HepG2 (cell line): ENCODE data around the gene CECR2. TPM values are rescaled to one million over a fixed set of nuclear protein-coding genes. Genes with fewer than 3 reads are reported as not detected.

ENCODE experiments used
- ATAC-seq: fragments of 200-7000 bp; cut with Tn5 transposase; 3 replicates; pipeline ENCODE4 v1.9.1; 2020; ENCODE audit warnings: mild to moderate bottlenecking, moderate library complexity
- BruUV-seq: library from RNA; stranded (reverse); fragments of 400-500 nt; replicated peaks from 2 replicates; lab custom pipeline; 2021; lab: Mats Ljungman, UMichigan
- CTCF ChIA-PET: fragments of 300-600 bp; formaldehyde crosslinking; extraction: SDS; loops from one replicate; lab custom pipeline; 2021; ENCODE audit warnings: low total read pairs, inconsistent platforms, low intra/inter-chr PET ratio; lab: Yijun Ruan, JAX
- POLR2A ChIA-PET: fragments of 350-600 bp; sonication (Branson Sonifier 250); formaldehyde crosslinking; loops from one replicate; lab custom pipeline; 2020; ENCODE audit warnings: antibody characterized with exemption, inconsistent platforms; lab: Yijun Ruan, JAX
- DNase-seq: peaks from one replicate; pipeline ENCODE4 v3.0.0-alpha.2; 2015; ENCODE audit warnings: low spot score
- FAIRE-seq: peaks from 3 replicates; lab custom pipeline; 2011; peaks lifted over from hg19 to GRCh38; lab: Jason Lieb, UNC
- H2AFZ ChIP-seq: one replicate; pipeline ENCODE4 v1.6.1; 2011; ENCODE audit warnings: low read length, inconsistent platforms
- H3K27ac ChIP-seq: fragments of 300-600 bp; 3 replicates; pipeline ENCODE4 v1.8.0; 2011; ENCODE audit warnings: mixed run types, mild to moderate bottlenecking, mixed read lengths, low read length, inconsistent platforms; ENCODE audit not compliant: insufficient read depth; ENCODE audit errors: extremely low read length
- H3K27me3 ChIP-seq, 2 experiments: fragments of 200-600 bp in 1 of 2; 2 replicates in 1 of 2; 3 replicates in 1 of 2; pipeline versions ENCODE4 v1.6.0 to v1.8.0; 2011; ENCODE audit warnings: low read length in 2 of 2, mild to moderate bottlenecking in 2 of 2, moderate library complexity in 2 of 2, inconsistent platforms in 1 of 2; ENCODE audit not compliant: insufficient read depth in 2 of 2, control insufficient read depth in 1 of 2
- H3K36me3 ChIP-seq, 2 experiments: fragments of 200-600 bp in 1 of 2; replicated peaks in 1 of 2; 2 replicates in 1 of 2; 3 replicates in 1 of 2; pipeline versions ENCODE4 v1.5.1 to v1.8.0; 2011; ENCODE audit warnings: low read length in 2 of 2, inconsistent platforms in 1 of 2; ENCODE audit not compliant: insufficient read depth in 2 of 2, control insufficient read depth in 1 of 2
- H3K4me1 ChIP-seq: 2 replicates; pipeline ENCODE4 v1.5.1; 2012; ENCODE audit warnings: low read length, inconsistent platforms; ENCODE audit not compliant: insufficient read depth
- H3K4me2 ChIP-seq: 2 replicates; pipeline ENCODE4 v1.6.0; 2011; ENCODE audit warnings: low read depth, low read length, inconsistent platforms
- H3K4me3 ChIP-seq, 3 experiments: fragments of 200-600 bp in 1 of 3; sonication (generic), shearing (Covaris generic) in 1 of 3; replicated peaks in 1 of 3; 2 replicates each; pipeline ENCODE4 v1.5.1; 2011 to 2016; ENCODE audit warnings: low read length in 3 of 3, inconsistent platforms in 2 of 3, low read depth in 2 of 3, mild to moderate bottlenecking in 2 of 3, control low read depth in 1 of 3, mixed read lengths in 1 of 3; ENCODE audit not compliant: insufficient read depth in 1 of 3
- H3K79me2 ChIP-seq: one replicate; pipeline ENCODE4 v1.6.1; 2011; ENCODE audit warnings: low read length, inconsistent platforms; ENCODE audit not compliant: insufficient read depth
- H3K9ac ChIP-seq: 2 replicates; pipeline ENCODE4 v1.6.0; 2011; ENCODE audit warnings: mild to moderate bottlenecking, low read depth, low read length, inconsistent platforms; ENCODE audit not compliant: insufficient read depth
- H3K9me3 ChIP-seq: 2 replicates; pipeline ENCODE4 v1.5.1; 2012; ENCODE audit warnings: mild to moderate bottlenecking, low read length
- H4K20me1 ChIP-seq: 2 replicates; pipeline ENCODE4 v1.6.0; 2011; ENCODE audit warnings: inconsistent platforms, mild to moderate bottlenecking, low read length, moderate library complexity; ENCODE audit not compliant: insufficient read depth
- DRAP1 ChIP-seq: IDR thresholded peaks from 2 replicates; pipeline ENCODE4 v1.6.1; 2016; ENCODE audit warnings: missing genetic modification reagents, missing compliant biosample characterization
- E2F5 ChIP-seq: sonication (generic); formaldehyde crosslinking; conservative IDR thresholded peaks from 2 replicates; pipeline ENCODE4 v1.4.0; 2020; ENCODE audit warnings: missing genetic modification reagents
- FIP1L1 ChIP-seq: fragments of 200-400 bp; formaldehyde crosslinking; IDR thresholded peaks from 2 replicates; pipeline ENCODE4 v1.6.1; 2018; ENCODE audit warnings: low read depth, mild to moderate bottlenecking, low read length, moderate library complexity, borderline replicate concordance; ENCODE audit not compliant: insufficient read depth
- GLI4 ChIP-seq: sonication (generic); formaldehyde crosslinking; IDR thresholded peaks from 2 replicates; pipeline ENCODE4 v1.5.1; 2020; ENCODE audit warnings: missing genetic modification reagents, mild to moderate bottlenecking, moderate library complexity, borderline replicate concordance
- MAZ ChIP-seq, 2 experiments: sonication (generic) in 1 of 2; formaldehyde crosslinking in 1 of 2; IDR thresholded peaks; 2 replicates each; pipeline versions ENCODE4 v1.5.0 to v1.6.1; 2012 to 2020; ENCODE audit warnings: low read depth in 2 of 2, mild to moderate bottlenecking in 2 of 2, borderline replicate concordance in 1 of 2, improper control_type of control experiment in 1 of 2, low read length in 1 of 2, missing genetic modification reagents in 1 of 2, moderate library complexity in 1 of 2
- MTA3 ChIP-seq: sonication (generic); formaldehyde crosslinking; IDR thresholded peaks from 2 replicates; pipeline ENCODE4 v1.4.0; 2020; ENCODE audit warnings: missing genetic modification reagents
- NFRKB ChIP-seq: fragments of 450-650 bp; IDR thresholded peaks from 2 replicates; pipeline ENCODE4 v1.6.1; 2017
- ZFP62 ChIP-seq: sonication (generic); formaldehyde crosslinking; IDR thresholded peaks from 2 replicates; pipeline ENCODE4 v1.4.0; 2020; ENCODE audit warnings: missing genetic modification reagents
- ZNF569 ChIP-seq: sonication (generic); formaldehyde crosslinking; IDR thresholded peaks from 2 replicates; pipeline ENCODE4 v1.5.0; 2020; ENCODE audit warnings: mild to moderate bottlenecking, missing genetic modification reagents, moderate library complexity, borderline replicate concordance
- ZNF768 ChIP-seq: sonication (generic); formaldehyde crosslinking; IDR thresholded peaks from 2 replicates; pipeline ENCODE4 v1.4.0; 2020; ENCODE audit warnings: missing genetic modification reagents
- WGBS: methylation state at CpG from one replicate; pipeline ENCODE4 v1.1.6; 2017; ENCODE audit warnings: low lambda C conversion rate; 5-methylcytosine and 5-hydroxymethylcytosine counted together
- in situ Hi-C: cut with HindIII; loops from 2 replicates; pipeline ENCODE4 v1.10.0; 2017; ENCODE audit warnings: low pct_unique_long_range_greater_than_20kb; ENCODE audit not compliant: extremely low pct_ligation_motif_present
- intact Hi-C: fragments of 100-400 bp; cut with micrococcal nuclease; formaldehyde crosslinking; loops from one replicate; pipeline ENCODE4 v1.10.0; 2022; ENCODE audit not compliant: unreplicated experiment
- polyA plus RNA-seq, 8 experiments: library from polyadenylated mRNA; depleted of rRNA in 3 of 8; stranded (reverse) in 7 of 8; unstranded in 1 of 8; fragments of >200 nt; fragmentation: Illumina TruSeq in 4 of 8; extraction: Trizol in 4 of 8; gene quantifications; 2 replicates each; pipeline versions ENCODE4 v1.2.1 to v1.2.3, GENCODE V29; 2011 to 2016; ENCODE audit warnings: low read depth in 4 of 8, missing spikeins in 1 of 8, mixed read lengths in 1 of 8; ENCODE audit not compliant: insufficient read depth in 1 of 8
- total RNA-seq, 5 experiments: library from RNA; depleted of rRNA; stranded (reverse); fragments of >200 nt; fragmentation: Illumina TruSeq; extraction: Trizol; gene quantifications; 2 replicates each; pipeline ENCODE4 v1.2.3, GENCODE V29; 2016; ENCODE audit warnings: low read depth in 1 of 5

Gene CECR2
- total and polyA plus RNA-seq, 2 of the 13 experiments (the other 11 are each of a cell fraction or from before 2014, with no cell fraction given) = not detected

DNA sequence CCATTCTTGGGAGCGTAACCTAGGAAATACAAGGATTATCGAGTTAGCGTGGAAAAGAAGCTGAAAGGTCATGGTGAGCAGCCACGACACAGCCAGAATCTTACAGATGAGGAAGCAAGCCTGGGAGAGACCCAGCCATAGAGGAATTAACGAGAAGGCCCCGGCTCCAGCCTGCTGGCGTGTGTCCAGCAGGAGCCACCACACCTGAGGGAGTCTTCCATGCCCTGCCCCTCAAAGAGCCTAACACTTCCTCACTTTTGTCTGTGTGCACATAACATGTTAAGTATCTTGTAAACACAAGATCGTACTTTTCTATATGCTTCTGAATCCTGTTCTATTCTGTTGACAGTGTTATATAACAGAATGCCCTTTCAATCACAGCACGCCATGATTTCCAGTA lies 18.1 kb downstream of the CECR2 start:
- CTCF ChIA-PET = no interaction called here
- H3K9ac ChIP-seq = no peak overlapping the region
- H3K9me3 ChIP-seq = no peaks in the 10 kb centered on the region
- FAIRE-seq (no peak), ATAC-seq (no peak), DNase-seq (no peak)
- no peak overlapping the region for H3K4me2 ChIP-seq
- peaks cover 0 to 39% of the 10 kb centered on the region in 2 experiments; a peak in 3 of 5 replicates for H3K27me3 ChIP-seq
- no TSS peak for BruUV-seq
- H3K4me3 ChIP-seq = no peak overlapping the region
- no peaks in the 10 kb centered on the region for H4K20me1 ChIP-seq
- H3K27ac ChIP-seq = no peak overlapping the region
- 36% methylated on average over 6 of the region's 9 CpGs for WGBS
- TF ChIP-seq DRAP1 (CRISPR knock-in tag) (no peak), MAZ (IDR thresholded peaks at IDR 0.05; ENCODE audit: borderline replicate concordance, low read depth, low read length) (no peak), MAZ (CRISPR knock-in tag; IDR thresholded peaks at IDR 0.05; ENCODE audit: low read depth) (no peak), ZFP62 (CRISPR knock-in tag) (no peak), E2F5 (CRISPR knock-in tag) (no peak)
- in situ Hi-C loops (no loop called here), intact Hi-C loops (no loop called here)
- no peaks in the 10 kb centered on the region for H3K4me1 ChIP-seq
- H3K36me3 ChIP-seq = no peaks in the 10 kb centered on the region
- no peaks in the 10 kb centered on the region for H3K79me2 ChIP-seq
- POLR2A ChIA-PET = no interaction called here
- no peak overlapping the region for H2AFZ ChIP-seq

GRCh38 chr22:17388235-17388634 lies 19.0 kb downstream of the CECR2 start:
- CTCF ChIA-PET = no interaction called here
- H3K27ac ChIP-seq = no peak overlapping the region
- no peak for TF ChIP-seq NFRKB
- no peak for TF ChIP-seq FIP1L1
- no peak for TF ChIP-seq MTA3 (CRISPR knock-in tag)
- no peak for TF ChIP-seq ZNF768 (CRISPR knock-in tag)
- no peak for TF ChIP-seq ZNF569
- TF ChIP-seq GLI4 (CRISPR knock-in tag) = no peak
- TF ChIP-seq, all 625 proteins: peak for 0
- BruUV-seq = no TSS peak
- Histone ChIP-seq H3K27me3 (peaks cover 0 to 39% of the 10 kb centered on the region in 2 experiments; a peak in 3 of 5 replicates), H4K20me1 (no peaks in the 10 kb centered on the region), H3K36me3 (no peaks in the 10 kb centered on the region), H3K79me2 (no peaks in the 10 kb centered on the region), H3K9me3 (no peaks in the 10 kb centered on the region), H3K4me1 (no peaks in the 10 kb centered on the region), H3K4me3 (no peak overlapping the region), H3K9ac (no peak overlapping the region), H3K4me2 (no peak overlapping the region), H2AFZ (no peak overlapping the region)
- in situ Hi-C loops = no loop called here
- intact Hi-C loops = no loop called here
- no peak for DNase-seq
- WGBS = 59% methylated on average over 10 of the region's 10 CpGs
- no peak for ATAC-seq
- FAIRE-seq = no peak
- POLR2A ChIA-PET = no interaction called here
